ENCODE results near the gene GPC3. TPM values are rescaled to one million over a fixed set of nuclear protein-coding genes. Genes with fewer than 3 reads are reported as not detected.
"Not testable (repeated sequence)": the region's sequence is repeated elsewhere in the genome, so short reads cannot be mapped to it uniquely, and the experiment has no call there.

Gene GPC3
- polyA plus RNA-seq, 3 donors, result not detected

- no CpG with 5 or more reads among the region's 4 CpGs for WGBS (ENCODE audit: insufficient coverage)
- H3K4me2 ChIP-seq (replicated peaks; ENCODE audit: extremely low read depth, low read length, poor library complexity, severe bottlenecking), result no peak overlapping the region
- H3K9me3 ChIP-seq (replicated peaks in 1 of 2; ENCODE audit: control insufficient read depth in 1 of 2, insufficient read depth in 1 of 2, low read length in 2 of 2), result no peaks in the 10 kb centered on the region
- H4K20me1 ChIP-seq (ENCODE audit: insufficient read depth, low read length), result no peaks in the 10 kb centered on the region
- H3K9ac ChIP-seq (ENCODE audit: insufficient read depth, low read length, poor library complexity, severe bottlenecking), result no peak overlapping the region
- H3K27me3 Mint-ChIP-seq (ENCODE audit: low read depth in 3 of 3), result peaks cover 0 to 7% (median 0%) of the 10 kb centered on the region in 3 donors
- intact Hi-C loops (cut with micrococcal nuclease), result no loop called here
- no peak overlapping the region for H3K27ac Mint-ChIP-seq
- peaks cover 0 to 3% (median 0%) of the 10 kb centered on the region in 7 donors for H3K9me3 Mint-ChIP-seq
- H3K4me1 ChIP-seq (ENCODE audit: control insufficient read depth in 1 of 2, insufficient read depth in 2 of 2, low read length in 2 of 2), result no peaks in the 10 kb centered on the region
- H3K79me2 ChIP-seq (ENCODE audit: insufficient read depth, low read length), result no peaks in the 10 kb centered on the region
- no peak for TF ChIP-seq CTCF (IDR thresholded peaks at IDR 0.05)
- no peak overlapping the region for H3K4me3 ChIP-seq (replicated peaks in 1 of 3; ENCODE audit: low read depth in 2 of 3, low read length in 3 of 3)
- DNase-seq, result no peak
- H2AFZ ChIP-seq (ENCODE audit: insufficient read depth, low read depth, low read length, poor library complexity, severe bottlenecking), result no peak overlapping the region
- no peaks in the 10 kb centered on the region for H3K36me3 ChIP-seq (replicated peaks in 1 of 2; ENCODE audit: control insufficient read depth in 1 of 2, insufficient read depth in 2 of 2, low read length in 2 of 2)
- H3K4me1 Mint-ChIP-seq, result no peaks in the 10 kb centered on the region
- no peak overlapping the region for H3K4me3 Mint-ChIP-seq
- H3K27me3 ChIP-seq (ENCODE audit: control insufficient read depth in 2 of 2, insufficient read depth in 2 of 2, low read length in 2 of 2), result no peaks in the 10 kb centered on the region
- no peak overlapping the region for H3K27ac ChIP-seq (ENCODE audit: low read depth in 1 of 2, low read length in 2 of 2)
- H3K36me3 Mint-ChIP-seq, result no peaks in the 10 kb centered on the region
Observed at GRCh38 chrX:133630362-133630761, 355.0 kb downstream of the GPC3 start.

GRCh38 chrX:133627673-133628072, 357.7 kb downstream of the GPC3 start:
- no peak overlapping the region for H3K4me3 ChIP-seq (replicated peaks in 1 of 3; ENCODE audit: low read depth in 2 of 3, low read length in 3 of 3)
- intact Hi-C loops (cut with micrococcal nuclease), result no loop called here
- no peaks in the 10 kb centered on the region for H3K4me1 Mint-ChIP-seq
- H3K9me3 ChIP-seq (replicated peaks in 1 of 2; ENCODE audit: control insufficient read depth in 1 of 2, insufficient read depth in 1 of 2, low read length in 2 of 2), result no peaks in the 10 kb centered on the region
- DNase-seq, result no peak
- H3K27ac Mint-ChIP-seq, result peak overlapping the region in 1 of 7 donors; percentile 31
- no peak overlapping the region for H3K4me3 Mint-ChIP-seq
- H3K79me2 ChIP-seq (ENCODE audit: insufficient read depth, low read length), result no peaks in the 10 kb centered on the region
- H3K9ac ChIP-seq (ENCODE audit: insufficient read depth, low read length, poor library complexity, severe bottlenecking), result no peak overlapping the region
- H3K27me3 Mint-ChIP-seq (ENCODE audit: low read depth in 3 of 3), result peaks cover 1 to 7% (median 1%) of the 10 kb centered on the region in 3 donors
- no peaks in the 10 kb centered on the region for H3K36me3 Mint-ChIP-seq
- no peak overlapping the region for H2AFZ ChIP-seq (ENCODE audit: insufficient read depth, low read depth, low read length, poor library complexity, severe bottlenecking)
- peaks cover 0 to 11% (median 0%) of the 10 kb centered on the region in 7 donors for H3K9me3 Mint-ChIP-seq
- H3K4me2 ChIP-seq (replicated peaks; ENCODE audit: extremely low read depth, low read length, poor library complexity, severe bottlenecking), result no peak overlapping the region
- no peaks in the 10 kb centered on the region for H3K27me3 ChIP-seq (ENCODE audit: control insufficient read depth in 2 of 2, insufficient read depth in 2 of 2, low read length in 2 of 2)
- no peaks in the 10 kb centered on the region for H4K20me1 ChIP-seq (ENCODE audit: insufficient read depth, low read length)
- no peak overlapping the region for H3K27ac ChIP-seq (ENCODE audit: low read depth in 1 of 2, low read length in 2 of 2)
- no peaks in the 10 kb centered on the region for H3K36me3 ChIP-seq (replicated peaks in 1 of 2; ENCODE audit: control insufficient read depth in 1 of 2, insufficient read depth in 2 of 2, low read length in 2 of 2)
- TF ChIP-seq CTCF (IDR thresholded peaks at IDR 0.05), result no peak
- WGBS (ENCODE audit: insufficient coverage), result no CpG with 5 or more reads among the region's 4 CpGs
- no peaks in the 10 kb centered on the region for H3K4me1 ChIP-seq (ENCODE audit: control insufficient read depth in 1 of 2, insufficient read depth in 2 of 2, low read length in 2 of 2)

- WGBS (ENCODE audit: insufficient coverage), result 83% methylated on average over 1 of the region's 10 CpGs
- H3K36me3 Mint-ChIP-seq; H3K9ac ChIP-seq (ENCODE audit: insufficient read depth, low read length, poor library complexity, severe bottlenecking); H3K36me3 ChIP-seq (replicated peaks in 1 of 2; ENCODE audit: control insufficient read depth in 1 of 2, insufficient read depth in 2 of 2, low read length in 2 of 2); H3K4me2 ChIP-seq (replicated peaks; ENCODE audit: extremely low read depth, low read length, poor library complexity, severe bottlenecking); H3K4me3 ChIP-seq (replicated peaks in 1 of 3; ENCODE audit: low read depth in 2 of 3, low read length in 3 of 3); H3K9me3 ChIP-seq (replicated peaks in 1 of 2; ENCODE audit: control insufficient read depth in 1 of 2, insufficient read depth in 1 of 2, low read length in 2 of 2); H3K27ac Mint-ChIP-seq; intact Hi-C loops (cut with micrococcal nuclease); H3K4me3 Mint-ChIP-seq; H3K27me3 ChIP-seq (ENCODE audit: control insufficient read depth in 2 of 2, insufficient read depth in 2 of 2, low read length in 2 of 2); H4K20me1 ChIP-seq (ENCODE audit: insufficient read depth, low read length); H3K79me2 ChIP-seq (ENCODE audit: insufficient read depth, low read length); DNase-seq; H2AFZ ChIP-seq (ENCODE audit: insufficient read depth, low read depth, low read length, poor library complexity, severe bottlenecking); H3K4me1 Mint-ChIP-seq; H3K27ac ChIP-seq (ENCODE audit: low read depth in 1 of 2, low read length in 2 of 2); H3K4me1 ChIP-seq (ENCODE audit: control insufficient read depth in 1 of 2, insufficient read depth in 2 of 2, low read length in 2 of 2); H3K27me3 Mint-ChIP-seq (ENCODE audit: low read depth in 3 of 3): not testable (repeated sequence)
- peaks cover 2 to 27% (median 11%) of the 10 kb centered on the region in 7 donors for H3K9me3 Mint-ChIP-seq
Observed at GRCh38 chrX:133621384-133621783, 364.0 kb downstream of the GPC3 start.
